Measurements from ENCODE around the gene MDK. TPM values are rescaled to one million over a fixed set of nuclear protein-coding genes. Genes with fewer than 3 reads are reported as not detected.
A peak's percentile ranks its signal among the peaks of the same experiment; 100 is the strongest.

The MDK gene
- total RNA-seq, 1 experiment from 2014 or later = 612 TPM

DNA sequence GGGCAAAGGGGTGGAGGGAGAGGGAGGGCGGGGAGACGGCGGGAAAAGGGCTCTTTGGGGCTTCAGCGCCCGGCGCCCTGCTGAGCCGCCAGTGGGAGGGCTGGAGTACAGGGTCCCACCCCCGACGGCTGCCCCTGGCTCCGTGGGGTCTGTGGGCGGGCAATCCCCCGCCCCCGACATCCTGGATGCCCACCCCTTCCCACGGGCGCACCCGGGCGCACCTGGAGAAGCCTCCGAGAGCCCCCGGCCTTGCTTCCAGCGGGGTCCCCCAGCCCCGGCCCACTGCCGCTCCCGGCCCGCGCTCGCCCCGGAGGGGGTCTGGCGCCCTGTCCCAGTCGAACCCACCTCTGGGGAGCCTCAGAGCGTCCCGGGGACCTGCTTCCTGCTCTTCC, 9.7 kb downstream of the MDK start:
- no peak for DNase-seq (ENCODE audit: low spot score)
- in situ Hi-C loops (cut with HindIII; ENCODE audit: low sequenced_read_pairs) = no loop called here

DNA sequence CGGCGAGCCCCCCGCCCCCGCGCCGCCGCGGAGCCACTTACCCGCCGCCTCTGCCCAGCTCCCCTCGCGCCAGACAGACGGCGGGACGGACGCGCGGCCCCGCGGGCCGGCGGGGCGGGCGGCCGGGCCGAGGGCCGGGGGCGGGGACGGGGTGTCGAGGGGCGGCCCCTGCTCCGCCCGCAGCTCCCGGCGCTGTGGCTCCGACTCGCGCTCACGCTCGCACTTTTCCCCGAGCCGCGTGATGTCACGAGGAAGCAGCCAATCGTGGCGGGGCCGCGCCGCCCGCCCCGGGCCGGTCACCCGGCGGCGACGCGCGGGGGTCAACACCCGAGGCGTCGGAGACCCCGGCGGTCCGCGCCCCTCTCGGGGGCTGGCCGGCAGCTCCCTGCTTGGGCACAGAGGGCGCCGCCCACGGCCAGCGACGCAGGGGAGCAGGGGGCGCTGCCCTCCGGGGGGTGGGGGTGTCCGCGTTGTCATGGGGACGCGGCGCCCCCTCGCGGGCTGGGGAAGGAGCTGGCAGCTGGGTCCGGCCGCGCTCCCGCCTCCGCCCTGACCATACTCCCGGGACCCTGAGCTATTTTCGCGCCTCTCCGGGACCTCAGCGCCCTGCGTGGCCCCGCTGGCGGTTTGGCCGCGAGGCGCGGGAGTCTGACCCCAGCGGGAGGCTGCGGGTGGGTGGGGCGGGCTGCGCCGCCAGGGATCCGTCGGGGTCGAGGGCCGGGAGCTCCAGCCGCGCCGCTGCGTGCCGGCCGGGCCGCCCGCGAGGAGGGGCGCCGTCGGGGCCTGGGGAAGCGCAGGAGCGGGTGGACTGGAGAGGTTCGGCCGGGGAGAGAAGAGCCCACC, 10.3 kb downstream of the MDK start, which contains the start of gene CHRM4:
TSS of gene CHRM4 (minus strand) at position 199 of the 843 bp plus-strand sequence. CDS start 5,219 bp downstream, outside the sequence.
- no peak for DNase-seq (ENCODE audit: low spot score)
- in situ Hi-C loops (cut with HindIII; ENCODE audit: low sequenced_read_pairs) = no loop called here

- DNase-seq (ENCODE audit: low spot score) = no peak
- in situ Hi-C loops (cut with HindIII; ENCODE audit: low sequenced_read_pairs) = no loop called here
Observed at GRCh38 chr11:46392421-46393230, 11.2 kb downstream of the MDK start.

GRCh38 chr11:46393231-46393616, 11.8 kb downstream of the MDK start:
- in situ Hi-C loops (cut with HindIII; ENCODE audit: low sequenced_read_pairs) = no loop called here
- no peak for DNase-seq (ENCODE audit: low spot score)

GRCh38 chr11:46393759-46394158, 12.3 kb downstream of the MDK start:
- in situ Hi-C loops (cut with HindIII; ENCODE audit: low sequenced_read_pairs) = no loop called here
- DNase-seq (ENCODE audit: low spot score) = no peak

DNA sequence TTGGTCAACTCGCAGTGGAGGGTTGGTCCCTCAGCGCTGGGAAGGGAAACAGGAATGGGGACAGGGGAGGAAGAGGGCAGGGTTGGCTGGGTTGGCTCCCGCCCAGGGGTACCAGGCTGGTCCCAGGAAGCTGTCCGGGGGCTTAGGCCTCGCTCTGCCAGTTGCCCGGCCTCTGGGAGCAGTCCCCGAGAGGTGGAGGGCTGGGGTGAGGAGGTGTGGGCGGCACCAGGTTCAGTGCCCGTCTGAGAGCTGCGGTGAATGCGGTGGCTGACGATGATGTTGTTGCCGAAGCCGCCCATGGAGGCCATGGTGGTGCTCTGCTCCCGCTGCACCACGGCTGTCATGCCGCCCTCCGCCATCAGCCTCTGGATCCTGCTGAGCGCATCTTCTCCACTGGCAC, 16.1 kb downstream of the MDK start:
- in situ Hi-C loops (cut with HindIII; ENCODE audit: low sequenced_read_pairs) = no loop called here
- no peak for DNase-seq (ENCODE audit: low spot score)

GRCh38 chr11:46402957-46403902, 21.8 kb downstream of the MDK start:
- in situ Hi-C loops (cut with HindIII; ENCODE audit: low sequenced_read_pairs) = no loop called here
- no peak for DNase-seq (ENCODE audit: low spot score)

DNA sequence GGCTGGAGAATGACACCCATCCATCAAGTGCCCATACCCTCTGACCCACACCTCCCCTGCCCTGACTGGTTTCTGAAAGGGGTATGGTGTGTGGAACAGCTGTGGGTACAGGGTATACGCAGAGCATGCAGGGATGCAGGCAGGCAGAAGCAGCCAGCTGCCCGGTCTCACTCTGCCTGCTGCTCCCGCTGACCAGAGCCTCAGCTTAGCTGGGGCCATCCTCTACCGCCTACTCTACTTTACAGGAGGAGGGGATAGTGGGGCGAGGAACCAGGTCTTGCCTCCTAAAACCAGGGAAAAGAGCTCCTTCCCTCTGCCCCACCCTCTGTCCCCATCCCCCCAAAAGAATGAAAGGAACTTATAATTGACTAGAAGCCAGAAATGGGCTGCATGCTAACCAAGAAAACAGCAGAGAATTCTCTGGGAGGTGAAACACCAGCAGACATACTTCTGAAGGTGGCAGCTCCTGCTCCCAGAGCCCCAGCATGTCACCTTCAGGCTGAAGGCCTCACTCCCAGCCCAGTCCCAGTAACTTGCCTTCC, 23.1 kb downstream of the MDK start:
- in situ Hi-C loops (cut with HindIII; ENCODE audit: low sequenced_read_pairs) = no loop called here
- no peak for DNase-seq (ENCODE audit: low spot score)

- no peak for DNase-seq (ENCODE audit: low spot score)
- in situ Hi-C loops (cut with HindIII; ENCODE audit: low sequenced_read_pairs) = no loop called here
Observed at GRCh38 chr11:46407635-46408034, 26.2 kb downstream of the MDK start.

- DNase-seq (ENCODE audit: low spot score) = no peak
- in situ Hi-C loops (cut with HindIII; ENCODE audit: low sequenced_read_pairs) = no loop called here
Observed at GRCh38 chr11:46408407-46408986, 27.0 kb downstream of the MDK start.

DNA sequence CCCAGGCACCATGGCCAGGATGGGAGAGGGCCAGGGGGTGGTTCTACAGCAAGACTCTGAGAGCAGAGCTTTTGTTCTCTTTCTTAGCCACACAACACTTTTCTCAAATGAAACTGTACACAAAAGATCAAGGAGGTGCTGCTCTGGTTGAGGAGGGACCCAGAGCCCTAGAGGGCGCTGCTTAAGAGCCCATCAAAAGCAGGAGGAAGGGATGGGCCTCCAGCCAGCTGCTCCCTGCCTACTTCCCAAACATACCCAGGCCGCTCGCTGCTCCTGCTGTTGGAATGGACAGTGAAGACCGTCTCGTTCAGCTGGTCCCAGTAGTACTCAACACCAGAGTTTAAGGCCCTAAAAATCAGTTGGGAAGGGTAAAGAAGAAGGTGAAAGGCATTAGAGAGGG, 28.6 kb downstream of the MDK start:
- in situ Hi-C loops (cut with HindIII; ENCODE audit: low sequenced_read_pairs) = no loop called here
- no peak for DNase-seq (ENCODE audit: low spot score)

- DNase-seq (ENCODE audit: low spot score) = no peak
- in situ Hi-C loops (cut with HindIII; ENCODE audit: low sequenced_read_pairs) = no loop called here
Observed at GRCh38 chr11:46413760-46414465, 32.4 kb downstream of the MDK start.

DNA sequence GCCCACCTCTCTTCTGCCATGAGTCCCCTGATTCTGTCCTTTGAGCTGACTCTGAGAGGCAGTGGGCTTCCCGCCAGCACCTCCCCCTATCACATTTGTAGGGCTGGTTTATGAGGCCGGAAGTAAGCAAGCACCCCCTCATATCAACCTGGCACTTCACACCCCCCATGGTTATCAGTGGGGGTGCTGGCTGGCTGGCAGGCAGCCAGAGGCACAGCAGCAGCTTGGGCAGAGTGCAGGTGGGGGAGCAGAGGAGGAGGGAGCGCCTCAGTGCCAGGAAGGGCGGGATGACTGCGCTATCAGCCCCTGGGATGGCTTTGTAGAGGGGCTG, 33.0 kb downstream of the MDK start:
- in situ Hi-C loops (cut with HindIII; ENCODE audit: low sequenced_read_pairs) = no loop called here
- no peak for DNase-seq (ENCODE audit: low spot score)

- no peak for DNase-seq (ENCODE audit: low spot score)
- in situ Hi-C loops (cut with HindIII; ENCODE audit: low sequenced_read_pairs) = no loop called here
Observed at GRCh38 chr11:46414879-46415278, 33.4 kb downstream of the MDK start.

DNA sequence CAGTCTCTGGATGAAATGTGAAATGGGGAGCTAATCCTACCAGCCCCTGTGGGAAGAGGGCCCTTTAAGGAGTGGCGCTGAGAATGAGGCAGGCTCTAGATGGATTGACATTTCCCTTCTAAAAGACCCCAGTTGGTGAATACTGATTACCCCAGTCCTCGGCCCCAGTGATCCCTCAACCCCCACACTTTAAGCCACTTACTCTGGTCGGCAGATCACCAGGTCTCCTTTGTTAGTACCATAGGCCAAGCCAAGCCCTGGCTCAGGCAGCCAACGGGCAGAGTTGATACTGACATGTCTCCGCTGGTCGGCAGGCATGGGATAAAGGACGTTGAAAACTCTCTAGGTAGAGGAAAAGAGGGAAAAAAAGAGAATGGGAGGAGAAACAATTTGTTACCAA, 36.2 kb downstream of the MDK start:
- no peak for DNase-seq (ENCODE audit: low spot score)
- in situ Hi-C loops (cut with HindIII; ENCODE audit: low sequenced_read_pairs) = no loop called here

DNA sequence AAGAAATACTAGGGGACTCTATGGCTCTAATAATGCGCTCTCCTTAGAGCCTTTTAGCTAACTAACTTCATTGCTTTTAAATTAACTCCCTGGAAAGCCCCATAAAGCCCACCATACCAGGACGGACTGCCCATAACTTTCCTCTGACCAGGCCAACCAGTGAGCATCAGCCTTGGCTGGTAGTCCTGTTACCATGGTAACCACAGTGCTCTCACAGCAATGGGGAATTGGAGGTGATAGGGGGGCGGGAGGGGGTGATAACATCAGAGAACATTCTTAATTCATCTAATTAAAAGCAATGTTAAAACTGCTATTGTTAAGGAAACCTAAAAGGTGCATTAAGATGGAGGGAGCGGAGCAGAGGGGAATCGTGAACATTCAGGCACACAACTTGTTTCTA, 37.3 kb downstream of the MDK start:
- DNase-seq (ENCODE audit: low spot score) = peak; percentile 24
- in situ Hi-C loops (cut with HindIII; ENCODE audit: low sequenced_read_pairs) = no loop called here

GRCh38 chr11:46420513-46420912, 39.0 kb downstream of the MDK start:
- in situ Hi-C loops (cut with HindIII; ENCODE audit: low sequenced_read_pairs) = no loop called here

DNA sequence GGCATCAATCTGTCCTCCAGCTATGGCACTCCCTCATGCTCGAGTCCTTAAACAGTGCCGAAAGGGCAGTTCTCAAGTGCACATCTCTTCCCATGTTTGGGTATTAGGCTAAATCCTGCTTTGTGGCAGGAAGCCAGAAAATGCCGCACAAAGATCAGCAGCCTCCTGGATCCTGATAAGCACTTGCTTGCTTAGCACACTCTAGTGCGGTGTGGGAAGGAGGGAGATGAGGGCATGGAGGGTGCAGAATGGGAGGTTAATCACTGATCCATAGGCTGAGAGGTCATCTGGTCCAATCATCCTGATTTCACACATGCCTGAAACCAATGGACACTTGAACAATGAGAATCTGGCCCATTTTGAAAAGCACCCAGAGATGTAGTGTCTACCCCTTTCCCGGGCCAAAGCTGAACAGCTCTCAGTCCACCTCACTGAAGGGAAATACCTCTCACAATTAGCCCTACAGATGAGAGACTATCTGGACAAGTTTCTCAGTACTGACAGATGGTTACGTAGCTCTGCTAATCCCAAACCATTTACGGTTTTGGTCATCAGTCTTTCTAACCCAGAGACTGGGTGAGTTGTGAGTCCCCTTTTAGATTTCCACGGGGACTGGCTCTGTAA, 39.9 kb downstream of the MDK start:
- DNase-seq (ENCODE audit: low spot score) = peak; percentile 49
- in situ Hi-C loops (cut with HindIII; ENCODE audit: low sequenced_read_pairs) = no loop called here

More at GRCh38 chr11:46420513-46420912, 39.0 kb downstream of the MDK start:
- DNase-seq (ENCODE audit: low spot score) = no peak
